Measurements from ENCODE around the gene CHMP1B. TPM values are rescaled to one million over a fixed set of nuclear protein-coding genes. Genes with fewer than 3 reads are reported as not detected.

The CHMP1B gene
- total RNA-seq, 1 donor from 2014 or later: 68.8 TPM

- DNase-seq: peak; percentile 8
These were observed 51.5 kb downstream of the CHMP1B start for GRCh38 chr18:11902522-11903292.

Other genes with a start within 250 kb of the CHMP1B start
- not detected for gene SLC35G4, start 241.8 kb upstream of the CHMP1B start, total RNA-seq
- 49.8 TPM for gene GNAL, start 162.1 kb upstream of the CHMP1B start, total RNA-seq
- gene MPPE1, start 56.9 kb downstream of the CHMP1B start, total RNA-seq: 17.6 TPM
- gene IMPA2, start 130.1 kb downstream of the CHMP1B start, total RNA-seq: 6.1 TPM
- 0.16 TPM for gene ANKRD62, start 242.4 kb downstream of the CHMP1B start, total RNA-seq

All from occipital lobe (tissue), 2 donors.